ENCODE measurements around the gene MYO1B. TPM values are rescaled to one million over a fixed set of nuclear protein-coding genes. Genes with fewer than 3 reads are reported as not detected.

Gene MYO1B
- total and polyA plus RNA-seq, 2 experiments from 2014 or later, result 126 to 197 TPM

DNA sequence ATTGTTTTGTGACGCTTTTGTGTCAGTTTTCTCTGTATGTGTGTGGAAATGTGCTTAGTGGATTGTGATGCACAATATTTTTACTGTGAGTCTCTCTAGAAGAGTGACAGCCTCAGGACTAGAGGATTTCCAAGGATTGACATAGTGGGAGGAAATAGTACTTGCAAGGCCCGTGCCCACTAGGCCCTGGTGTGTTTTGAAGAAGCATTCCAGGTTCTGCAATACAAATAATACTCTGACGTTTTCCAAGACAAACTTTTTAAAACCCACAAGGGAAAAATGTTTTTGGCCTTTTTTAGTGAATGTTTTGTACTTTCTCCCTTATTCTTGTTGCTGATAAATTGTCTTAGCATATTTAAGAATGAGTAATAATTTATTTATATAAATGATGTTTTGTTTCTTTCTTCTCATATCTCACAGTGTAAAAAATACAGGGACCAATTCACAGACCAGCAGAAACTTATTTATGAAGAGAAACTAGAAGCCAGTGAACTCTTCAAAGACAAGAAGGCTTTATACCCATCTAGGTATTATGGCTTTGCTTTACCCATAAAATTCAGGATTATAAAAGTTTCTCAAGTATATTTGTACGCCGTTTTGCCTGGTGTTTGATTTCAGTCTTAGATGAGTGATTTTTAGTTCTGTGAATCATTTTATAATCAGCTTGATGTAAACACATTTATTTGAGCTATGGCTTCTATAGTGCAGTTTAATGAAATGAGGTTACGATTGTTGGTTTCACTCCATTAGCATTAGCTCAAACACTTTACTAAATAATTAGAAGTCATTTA, 165.6 kb downstream of the MYO1B start:
- in situ Hi-C loops (cut with MboI), result no loop called here
- Histone ChIP-seq H3K9me3 (ENCODE audit: low read depth) (no peaks in the 10 kb centered on the region), H3K9me2 (ENCODE audit: insufficient read depth) (no peaks in the 10 kb centered on the region), H3K4me2 (ENCODE audit: unreplicated experiment) (no peak overlapping the region), H3K4me1 (ENCODE audit: insufficient read depth) (peaks cover under 1% of the 10 kb centered on the region; the same call in 1 of the 2 replicates), H3K27me3 (replicated peaks; ENCODE audit: insufficient read depth) (no peaks in the 10 kb centered on the region), H3F3A (ENCODE audit: insufficient read depth) (peaks cover 34% of the 10 kb centered on the region), H4K20me1 (ENCODE audit: insufficient read depth) (no peaks in the 10 kb centered on the region), H2AFZ (no peak overlapping the region), H3K27ac (no peak overlapping the region), H3K79me2 (ENCODE audit: insufficient read depth) (no peaks in the 10 kb centered on the region), H3K4me3 (no peak overlapping the region), H3K9ac (no peak overlapping the region), H3K36me3 (ENCODE audit: low read depth) (peaks cover 80% of the 10 kb centered on the region)
- WGBS, 2 experiments (ENCODE audit: low coverage in 1 of 2, low lambda C conversion rate in 2 of 2, missing lambda C conversion rate in 2 of 2), result 83 to 85% methylated on average over 6 of the region's 6 CpGs
- no peak for DNase-seq
- TF ChIP-seq EZH2phosphoT487 (IDR thresholded peaks at IDR 0.05; ENCODE audit: insufficient read depth, low read depth) (no peak), EZH2 (IDR thresholded peaks at IDR 0.05; ENCODE audit: insufficient read depth, poor library complexity, severe bottlenecking) (no peak)

DNA sequence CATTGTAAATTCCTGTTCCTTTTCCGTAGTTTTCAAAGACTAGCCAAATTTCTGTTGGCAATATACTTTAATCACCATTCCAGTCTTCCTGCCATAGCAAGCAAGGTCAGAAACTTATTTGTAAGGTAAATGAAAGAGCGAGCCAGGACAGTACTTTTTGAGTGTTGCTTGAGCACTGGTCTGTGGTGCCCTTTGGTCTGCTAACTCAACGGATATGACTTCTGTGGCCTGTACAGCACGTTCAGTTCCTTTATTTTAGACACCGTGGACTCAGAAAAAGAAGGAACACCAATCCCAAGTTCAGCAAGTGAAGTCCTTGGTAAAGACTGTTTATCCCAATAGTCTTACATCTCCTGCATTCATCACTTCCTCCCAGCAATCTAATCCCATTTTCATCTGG, 166.3 kb downstream of the MYO1B start:
- Histone ChIP-seq H3K79me2 (ENCODE audit: insufficient read depth) (no peaks in the 10 kb centered on the region), H3K9me3 (ENCODE audit: low read depth) (no peaks in the 10 kb centered on the region), H3K27ac (no peak overlapping the region), H3F3A (ENCODE audit: insufficient read depth) (peaks cover 32% of the 10 kb centered on the region), H3K9me2 (ENCODE audit: insufficient read depth) (no peaks in the 10 kb centered on the region), H3K4me2 (ENCODE audit: unreplicated experiment) (no peak overlapping the region), H3K36me3 (ENCODE audit: low read depth) (peaks cover 86% of the 10 kb centered on the region), H3K27me3 (replicated peaks; ENCODE audit: insufficient read depth) (no peaks in the 10 kb centered on the region), H4K20me1 (ENCODE audit: insufficient read depth) (no peaks in the 10 kb centered on the region), H3K4me3 (no peak overlapping the region), H2AFZ (no peak overlapping the region), H3K9ac (no peak overlapping the region), H3K4me1 (ENCODE audit: insufficient read depth) (no peaks in the 10 kb centered on the region)
- WGBS, 2 experiments (ENCODE audit: low coverage in 1 of 2, low lambda C conversion rate in 2 of 2, missing lambda C conversion rate in 2 of 2), result 79% methylated on average over 5 of the region's 5 CpGs
- in situ Hi-C loops (cut with MboI), result no loop called here
- TF ChIP-seq EZH2phosphoT487 (IDR thresholded peaks at IDR 0.05; ENCODE audit: insufficient read depth, low read depth) (no peak), EZH2 (IDR thresholded peaks at IDR 0.05; ENCODE audit: insufficient read depth, poor library complexity, severe bottlenecking) (no peak)
- no peak for DNase-seq

DNA sequence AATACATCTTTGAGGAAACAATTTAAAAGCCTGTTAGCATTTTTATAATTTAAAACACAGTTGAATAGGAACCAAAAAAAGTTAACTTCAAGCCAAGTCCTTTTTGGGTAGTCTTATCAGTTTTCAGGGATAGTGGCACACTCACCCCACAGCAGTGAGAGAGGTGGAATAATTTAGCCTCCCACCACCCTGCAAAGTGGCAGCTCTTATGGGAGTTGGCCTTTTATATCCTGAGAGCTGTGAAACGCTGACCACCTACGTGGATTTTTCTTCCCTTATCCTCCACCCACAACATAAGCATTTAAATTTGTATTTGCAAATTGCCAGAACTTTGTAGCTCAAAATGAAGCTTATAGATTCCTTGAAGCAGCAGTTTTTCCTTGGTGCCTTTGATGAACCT, 167.1 kb downstream of the MYO1B start:
- H2AFZ ChIP-seq, result no peak overlapping the region
- H3K79me2 ChIP-seq (ENCODE audit: insufficient read depth), result no peaks in the 10 kb centered on the region
- H4K20me1 ChIP-seq (ENCODE audit: insufficient read depth), result no peaks in the 10 kb centered on the region
- DNase-seq, result no peak
- no peaks in the 10 kb centered on the region for H3K9me2 ChIP-seq (ENCODE audit: insufficient read depth)
- no peak overlapping the region for H3K4me3 ChIP-seq
- no peaks in the 10 kb centered on the region for H3K4me1 ChIP-seq (ENCODE audit: insufficient read depth)
- no peak overlapping the region for H3K4me2 ChIP-seq (ENCODE audit: unreplicated experiment)
- H3K9ac ChIP-seq, result no peak overlapping the region
- H3K27me3 ChIP-seq (replicated peaks; ENCODE audit: insufficient read depth), result no peaks in the 10 kb centered on the region
- in situ Hi-C loops (cut with MboI), result no loop called here
- H3K27ac ChIP-seq, result no peak overlapping the region
- TF ChIP-seq EZH2 (IDR thresholded peaks at IDR 0.05; ENCODE audit: insufficient read depth, poor library complexity, severe bottlenecking), result no peak
- no peak for TF ChIP-seq EZH2phosphoT487 (IDR thresholded peaks at IDR 0.05; ENCODE audit: insufficient read depth, low read depth)
- 63 to 72% methylated on average over 2 of the region's 2 CpGs for WGBS, 2 experiments (ENCODE audit: low coverage in 1 of 2, low lambda C conversion rate in 2 of 2, missing lambda C conversion rate in 2 of 2)
- H3K9me3 ChIP-seq (ENCODE audit: low read depth), result no peaks in the 10 kb centered on the region
- peaks cover 93% of the 10 kb centered on the region for H3K36me3 ChIP-seq (ENCODE audit: low read depth)
- peaks cover 38% of the 10 kb centered on the region for H3F3A ChIP-seq (ENCODE audit: insufficient read depth)

DNA sequence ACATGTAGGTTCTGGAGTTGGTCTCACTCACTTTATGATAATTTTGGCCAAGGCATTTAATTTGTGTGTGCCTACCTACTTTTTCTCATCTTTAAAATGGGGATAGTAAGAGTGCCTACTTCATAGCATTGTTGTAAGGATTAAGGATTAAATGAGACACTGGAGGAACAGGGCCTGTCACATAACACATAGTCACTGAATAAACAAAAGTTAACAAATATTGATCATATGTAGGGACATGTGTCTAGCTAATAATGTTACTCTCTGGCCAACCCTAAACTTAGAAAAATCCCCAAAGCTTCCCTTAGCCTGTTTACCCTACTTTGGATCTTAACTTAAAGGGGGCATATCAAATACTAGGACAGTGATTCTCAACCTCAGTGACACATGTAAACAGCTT, 169.9 kb downstream of the MYO1B start:
- H3K4me1 ChIP-seq (ENCODE audit: insufficient read depth), result no peaks in the 10 kb centered on the region

More for the DNA sequence above, 169.9 kb downstream of the MYO1B start:
- no peaks in the 10 kb centered on the region for H4K20me1 ChIP-seq (ENCODE audit: insufficient read depth)
- no peak overlapping the region for H3K27ac ChIP-seq
- no peak for DNase-seq
- peaks cover 21% of the 10 kb centered on the region for H3F3A ChIP-seq (ENCODE audit: insufficient read depth)
- H3K36me3 ChIP-seq (ENCODE audit: low read depth), result peaks cover 79% of the 10 kb centered on the region
- H3K4me3 ChIP-seq, result no peak overlapping the region
- in situ Hi-C loops (cut with MboI), result no loop called here
- TF ChIP-seq EZH2phosphoT487 (IDR thresholded peaks at IDR 0.05; ENCODE audit: insufficient read depth, low read depth), result no peak
- TF ChIP-seq EZH2 (IDR thresholded peaks at IDR 0.05; ENCODE audit: insufficient read depth, poor library complexity, severe bottlenecking), result no peak
- H3K79me2 ChIP-seq (ENCODE audit: insufficient read depth), result no peaks in the 10 kb centered on the region
- H3K27me3 ChIP-seq (replicated peaks; ENCODE audit: insufficient read depth), result no peaks in the 10 kb centered on the region
- no peaks in the 10 kb centered on the region for H3K9me3 ChIP-seq (ENCODE audit: low read depth)
- no peaks in the 10 kb centered on the region for H3K9me2 ChIP-seq (ENCODE audit: insufficient read depth)
- no peak overlapping the region for H2AFZ ChIP-seq
- H3K4me2 ChIP-seq (ENCODE audit: unreplicated experiment), result no peak overlapping the region
- H3K9ac ChIP-seq, result no peak overlapping the region

Measured in GM23248 (cell line).